Right lobe of liver (tissue), 4 donors: ENCODE results near the gene COL16A1.

ENCODE experiments used
- POLR2A ChIP-seq: fragments of 450-650 bp; IDR thresholded peaks from one replicate; pipeline ENCODE4 v1.6.1; 2017; ENCODE audit warnings: antibody characterized with exemption, mild to moderate bottlenecking
- TF ChIP-seq, protein P1 (sequence below), 4 donors: fragments of 200-600 bp in 3 of 4; fragments of 450-650 bp in 1 of 4; IDR thresholded peaks; one replicate each; pipeline versions ENCODE4 v1.5.1 to v1.8.0; 2016 to 2022; ENCODE audit warnings: antibody characterized with exemption in 4 of 4, mild to moderate bottlenecking in 2 of 4
- donor health status: DM: no; HTN: no; CAD: no.
- donor health status: DM: no; HTN: no; CAD: no.
- donor health status: DM: no; HTN: yes; CAD: no.

DNA sequence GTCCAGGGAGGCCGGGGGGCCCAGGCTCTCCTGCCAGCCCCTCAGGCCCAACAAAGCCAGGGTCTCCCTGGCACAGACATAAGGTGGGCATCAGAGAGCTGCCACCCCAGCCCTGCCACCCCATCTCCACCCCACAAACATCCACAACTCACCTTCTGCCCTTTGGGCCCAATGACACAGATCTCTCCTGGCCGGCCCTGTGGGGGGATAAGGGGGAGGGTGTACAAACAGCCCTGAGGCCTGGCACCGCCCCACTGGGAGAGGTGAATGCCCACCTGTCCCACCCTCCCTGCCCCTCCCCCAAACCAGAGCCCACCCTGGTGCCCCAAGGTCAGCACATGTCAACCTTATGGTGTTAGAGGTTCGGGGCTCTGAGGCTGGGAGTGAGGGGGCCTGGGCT lies 12.4 kb downstream of the COL16A1 start:
- TF ChIP-seq, protein P1, sequence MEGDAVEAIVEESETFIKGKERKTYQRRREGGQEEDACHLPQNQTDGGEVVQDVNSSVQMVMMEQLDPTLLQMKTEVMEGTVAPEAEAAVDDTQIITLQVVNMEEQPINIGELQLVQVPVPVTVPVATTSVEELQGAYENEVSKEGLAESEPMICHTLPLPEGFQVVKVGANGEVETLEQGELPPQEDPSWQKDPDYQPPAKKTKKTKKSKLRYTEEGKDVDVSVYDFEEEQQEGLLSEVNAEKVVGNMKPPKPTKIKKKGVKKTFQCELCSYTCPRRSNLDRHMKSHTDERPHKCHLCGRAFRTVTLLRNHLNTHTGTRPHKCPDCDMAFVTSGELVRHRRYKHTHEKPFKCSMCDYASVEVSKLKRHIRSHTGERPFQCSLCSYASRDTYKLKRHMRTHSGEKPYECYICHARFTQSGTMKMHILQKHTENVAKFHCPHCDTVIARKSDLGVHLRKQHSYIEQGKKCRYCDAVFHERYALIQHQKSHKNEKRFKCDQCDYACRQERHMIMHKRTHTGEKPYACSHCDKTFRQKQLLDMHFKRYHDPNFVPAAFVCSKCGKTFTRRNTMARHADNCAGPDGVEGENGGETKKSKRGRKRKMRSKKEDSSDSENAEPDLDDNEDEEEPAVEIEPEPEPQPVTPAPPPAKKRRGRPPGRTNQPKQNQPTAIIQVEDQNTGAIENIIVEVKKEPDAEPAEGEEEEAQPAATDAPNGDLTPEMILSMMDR (IDR thresholded peaks at IDR 0.05) = no peak
- TF ChIP-seq POLR2A = no peak
